Measurements from ENCODE around the gene UMPS. TPM values are rescaled to one million over a fixed set of nuclear protein-coding genes. Genes with fewer than 3 reads are reported as not detected.

The UMPS gene
- total RNA-seq, 1 experiment from 2014 or later = 46.0 TPM

GRCh38 chr3:124770336-124771082 is 40.3 kb downstream of the UMPS start:
- H3K9me3 ChIP-seq (ENCODE audit: control insufficient read depth, insufficient read depth, low read depth, low read length) = no peaks in the 10 kb centered on the region
- DNase-seq (ENCODE audit: low read depth, low spot score) = no peak
- no peaks in the 10 kb centered on the region for H3K27me3 ChIP-seq (ENCODE audit: control insufficient read depth, insufficient read depth, low read length)
- peaks cover 17% of the 10 kb centered on the region for H3K4me1 ChIP-seq (ENCODE audit: control insufficient read depth, insufficient read depth, low read length)
- POLR2A ChIA-PET = interaction anchor here (0.6 kb wide), 1 partner anchor 212 kb away, joined by 3 read pairs; no protein-coding TSS in a partner anchor
- CTCF ChIA-PET = interaction anchor here (0.9 kb wide), 1 partner anchor 16 kb away, joined by 3 read pairs; no protein-coding TSS in a partner anchor
- BruUV-seq (replicated peaks) = no TSS peak
- ATAC-seq = no peak
- in situ Hi-C loops (cut with HindIII; ENCODE audit: low pct_unique_long_range_greater_than_20kb, low sequenced_read_pairs) (no loop called here), intact Hi-C loops (cut with micrococcal nuclease; ENCODE audit: unreplicated experiment) (no loop called here)
- TF ChIP-seq, protein P1, sequence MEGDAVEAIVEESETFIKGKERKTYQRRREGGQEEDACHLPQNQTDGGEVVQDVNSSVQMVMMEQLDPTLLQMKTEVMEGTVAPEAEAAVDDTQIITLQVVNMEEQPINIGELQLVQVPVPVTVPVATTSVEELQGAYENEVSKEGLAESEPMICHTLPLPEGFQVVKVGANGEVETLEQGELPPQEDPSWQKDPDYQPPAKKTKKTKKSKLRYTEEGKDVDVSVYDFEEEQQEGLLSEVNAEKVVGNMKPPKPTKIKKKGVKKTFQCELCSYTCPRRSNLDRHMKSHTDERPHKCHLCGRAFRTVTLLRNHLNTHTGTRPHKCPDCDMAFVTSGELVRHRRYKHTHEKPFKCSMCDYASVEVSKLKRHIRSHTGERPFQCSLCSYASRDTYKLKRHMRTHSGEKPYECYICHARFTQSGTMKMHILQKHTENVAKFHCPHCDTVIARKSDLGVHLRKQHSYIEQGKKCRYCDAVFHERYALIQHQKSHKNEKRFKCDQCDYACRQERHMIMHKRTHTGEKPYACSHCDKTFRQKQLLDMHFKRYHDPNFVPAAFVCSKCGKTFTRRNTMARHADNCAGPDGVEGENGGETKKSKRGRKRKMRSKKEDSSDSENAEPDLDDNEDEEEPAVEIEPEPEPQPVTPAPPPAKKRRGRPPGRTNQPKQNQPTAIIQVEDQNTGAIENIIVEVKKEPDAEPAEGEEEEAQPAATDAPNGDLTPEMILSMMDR (IDR thresholded peaks at IDR 0.05) = no peak
- TF ChIP-seq TCF7L2 (IDR thresholded peaks at IDR 0.05; ENCODE audit: low read depth, low read length) = no peak
- TF ChIP-seq POLR2AphosphoS5 (IDR thresholded peaks at IDR 0.05; ENCODE audit: low read depth, low read length) = no peak
- TF ChIP-seq, protein P2, sequence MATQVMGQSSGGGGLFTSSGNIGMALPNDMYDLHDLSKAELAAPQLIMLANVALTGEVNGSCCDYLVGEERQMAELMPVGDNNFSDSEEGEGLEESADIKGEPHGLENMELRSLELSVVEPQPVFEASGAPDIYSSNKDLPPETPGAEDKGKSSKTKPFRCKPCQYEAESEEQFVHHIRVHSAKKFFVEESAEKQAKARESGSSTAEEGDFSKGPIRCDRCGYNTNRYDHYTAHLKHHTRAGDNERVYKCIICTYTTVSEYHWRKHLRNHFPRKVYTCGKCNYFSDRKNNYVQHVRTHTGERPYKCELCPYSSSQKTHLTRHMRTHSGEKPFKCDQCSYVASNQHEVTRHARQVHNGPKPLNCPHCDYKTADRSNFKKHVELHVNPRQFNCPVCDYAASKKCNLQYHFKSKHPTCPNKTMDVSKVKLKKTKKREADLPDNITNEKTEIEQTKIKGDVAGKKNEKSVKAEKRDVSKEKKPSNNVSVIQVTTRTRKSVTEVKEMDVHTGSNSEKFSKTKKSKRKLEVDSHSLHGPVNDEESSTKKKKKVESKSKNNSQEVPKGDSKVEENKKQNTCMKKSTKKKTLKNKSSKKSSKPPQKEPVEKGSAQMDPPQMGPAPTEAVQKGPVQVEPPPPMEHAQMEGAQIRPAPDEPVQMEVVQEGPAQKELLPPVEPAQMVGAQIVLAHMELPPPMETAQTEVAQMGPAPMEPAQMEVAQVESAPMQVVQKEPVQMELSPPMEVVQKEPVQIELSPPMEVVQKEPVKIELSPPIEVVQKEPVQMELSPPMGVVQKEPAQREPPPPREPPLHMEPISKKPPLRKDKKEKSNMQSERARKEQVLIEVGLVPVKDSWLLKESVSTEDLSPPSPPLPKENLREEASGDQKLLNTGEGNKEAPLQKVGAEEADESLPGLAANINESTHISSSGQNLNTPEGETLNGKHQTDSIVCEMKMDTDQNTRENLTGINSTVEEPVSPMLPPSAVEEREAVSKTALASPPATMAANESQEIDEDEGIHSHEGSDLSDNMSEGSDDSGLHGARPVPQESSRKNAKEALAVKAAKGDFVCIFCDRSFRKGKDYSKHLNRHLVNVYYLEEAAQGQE (IDR thresholded peaks at IDR 0.05; ENCODE audit: insufficient read depth in 1 of 2, low read depth in 2 of 2, low read length in 1 of 2) = no peak
- no peak for TF ChIP-seq SIN3A (IDR thresholded peaks at IDR 0.05; ENCODE audit: borderline replicate concordance, insufficient read depth, low read depth, low read length)
- H3K36me3 ChIP-seq (ENCODE audit: control insufficient read depth, insufficient read depth, low read length) = no peaks in the 10 kb centered on the region
- no peak overlapping the region for H3K4me3 ChIP-seq (ENCODE audit: low read depth in 2 of 2, low read length in 2 of 2)
- H3K27ac ChIP-seq (ENCODE audit: low read length) = no peak overlapping the region

- Histone ChIP-seq H3K4me3 (ENCODE audit: low read depth in 2 of 2, low read length in 2 of 2) (no peak overlapping the region), H3K9me3 (ENCODE audit: control insufficient read depth, insufficient read depth, low read depth, low read length) (no peaks in the 10 kb centered on the region), H3K27me3 (ENCODE audit: control insufficient read depth, insufficient read depth, low read length) (no peaks in the 10 kb centered on the region), H3K36me3 (ENCODE audit: control insufficient read depth, insufficient read depth, low read length) (no peaks in the 10 kb centered on the region), H3K4me1 (ENCODE audit: control insufficient read depth, insufficient read depth, low read length) (peaks cover 17% of the 10 kb centered on the region), H3K27ac (ENCODE audit: low read length) (no peak overlapping the region)
- ATAC-seq (no peak), DNase-seq (ENCODE audit: low read depth, low spot score) (no peak)
- intact Hi-C loops (cut with micrococcal nuclease; ENCODE audit: unreplicated experiment) = no loop called here
- ChIA-PET CTCF (interaction anchor here (0.9 kb wide), 1 partner anchor 15 kb away, joined by 3 read pairs; no protein-coding TSS in a partner anchor), POLR2A (interaction anchor here (0.6 kb wide), 1 partner anchor 212 kb away, joined by 3 read pairs; no protein-coding TSS in a partner anchor)
- TF ChIP-seq SIN3A (IDR thresholded peaks at IDR 0.05; ENCODE audit: borderline replicate concordance, insufficient read depth, low read depth, low read length) (no peak), POLR2AphosphoS5 (IDR thresholded peaks at IDR 0.05; ENCODE audit: low read depth, low read length) (no peak), TCF7L2 (IDR thresholded peaks at IDR 0.05; ENCODE audit: low read depth, low read length) (no peak)
- TF ChIP-seq, protein P1 (IDR thresholded peaks at IDR 0.05) = no peak
- TF ChIP-seq, protein P2 (IDR thresholded peaks at IDR 0.05; ENCODE audit: insufficient read depth in 1 of 2, low read depth in 2 of 2, low read length in 1 of 2) = no peak
- in situ Hi-C loops (cut with HindIII; ENCODE audit: low pct_unique_long_range_greater_than_20kb, low sequenced_read_pairs) = no loop called here
- BruUV-seq (replicated peaks) = no TSS peak
Observed at GRCh38 chr3:124771083-124771445, 40.8 kb downstream of the UMPS start.
